ENCODE data around the gene COL6A3. TPM values are rescaled to one million over a fixed set of nuclear protein-coding genes. Genes with fewer than 3 reads are reported as not detected.

COL6A3 gene
- total and polyA plus RNA-seq, 2 donors (not counting 1 experiment from before 2014, with no cell fraction given) = 0.01 to 0.10 TPM

GRCh38 chr2:237297421-237298150, 116.4 kb downstream of the COL6A3 start:
- POLR2A ChIA-PET = no interaction called here
- Histone ChIP-seq H3K9me3 (ENCODE audit: control extremely low read depth in 1 of 3, control insufficient read depth in 2 of 3, insufficient read depth in 1 of 3, low read length in 2 of 3) (peaks cover 0 to 2% (median 1%) of the 10 kb centered on the region in 3 donors), H3K36me3 (replicated peaks in 1 of 2; ENCODE audit: control extremely low read depth in 1 of 2, control insufficient read depth in 1 of 2, extremely low read depth in 1 of 2, insufficient read depth in 2 of 2, low read length in 1 of 2) (no peaks in the 10 kb centered on the region), H3K27me3 (replicated peaks in 1 of 4; ENCODE audit: control extremely low read depth in 1 of 4, control insufficient read depth in 3 of 4, insufficient read depth in 4 of 4, low read length in 3 of 4) (peaks cover 0 to 10% (median 0%) of the 10 kb centered on the region in 4 experiments), H2AFZ (ENCODE audit: insufficient read depth, low read depth, low read length, poor library complexity, severe bottlenecking) (no peak overlapping the region), H4K20me1 (ENCODE audit: control insufficient read depth, insufficient read depth, low read length, poor library complexity, severe bottlenecking) (no peaks in the 10 kb centered on the region), H3K27ac (ENCODE audit: low read length in 2 of 2) (no peak overlapping the region), H3K9ac (ENCODE audit: low read length) (no peak overlapping the region), H3K4me2 (replicated peaks; ENCODE audit: low read depth, low read length, poor library complexity, severe bottlenecking) (no peak overlapping the region), H3K4me1 (ENCODE audit: control insufficient read depth in 2 of 2, insufficient read depth in 2 of 2, low read length in 2 of 2) (no peaks in the 10 kb centered on the region), H3K79me2 (ENCODE audit: control insufficient read depth, insufficient read depth, low read length) (no peaks in the 10 kb centered on the region), H3K4me3 (ENCODE audit: control extremely low read depth in 1 of 5, extremely low read depth in 1 of 5, insufficient read depth in 1 of 5, low read depth in 2 of 5, low read length in 4 of 5) (no peak overlapping the region)
- no peak overlapping the region for H3K4me3 Mint-ChIP-seq
- 81% methylated on average over 4 of the region's 6 CpGs for WGBS (ENCODE audit: insufficient coverage)
- peaks cover 7% of the 10 kb centered on the region for H3K27me3 Mint-ChIP-seq
- no peak for ATAC-seq (ENCODE audit: low read depth)
- no peak for DNase-seq
- H3K4me1 Mint-ChIP-seq = no peaks in the 10 kb centered on the region
- no peak for TF ChIP-seq CTCF (IDR thresholded peaks at IDR 0.05)
- no peak for TF ChIP-seq EZH2 (IDR thresholded peaks at IDR 0.05; ENCODE audit: borderline replicate concordance, insufficient read depth, low read depth, low read length, poor library complexity, severe bottlenecking)
- CTCF ChIA-PET = no interaction called here
- peaks cover 4% of the 10 kb centered on the region for H3K9me3 Mint-ChIP-seq (ENCODE audit: insufficient read depth)
- no peak overlapping the region for H3K27ac Mint-ChIP-seq
- intact Hi-C loops (cut with micrococcal nuclease) = no loop called here

DNA sequence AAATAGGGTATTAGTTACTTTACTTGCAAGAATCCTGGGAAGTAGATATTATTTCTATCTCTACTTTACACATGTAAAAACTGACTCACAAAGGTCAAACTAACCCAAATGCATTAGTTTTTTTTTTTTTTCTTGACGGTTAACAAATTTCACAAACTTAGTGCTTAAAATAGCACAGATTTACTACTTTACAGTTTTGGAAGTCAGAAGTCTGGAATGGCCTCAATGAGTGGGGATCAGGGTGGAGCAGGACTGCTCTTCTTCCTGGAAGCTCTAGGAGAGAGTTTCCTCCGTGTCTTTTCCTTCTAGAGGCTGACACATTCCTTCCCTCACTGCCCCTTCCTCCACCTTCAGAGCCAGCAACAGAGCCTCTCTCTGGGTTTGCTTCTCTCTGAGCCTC, 117.2 kb downstream of the COL6A3 start:
- Histone ChIP-seq H3K9ac (ENCODE audit: low read length) (no peak overlapping the region), H3K9me3 (ENCODE audit: control extremely low read depth in 1 of 3, control insufficient read depth in 2 of 3, insufficient read depth in 1 of 3, low read length in 2 of 3) (peaks cover 0 to 3% (median 2%) of the 10 kb centered on the region in 3 donors), H3K36me3 (replicated peaks in 1 of 2; ENCODE audit: control extremely low read depth in 1 of 2, control insufficient read depth in 1 of 2, extremely low read depth in 1 of 2, insufficient read depth in 2 of 2, low read length in 1 of 2) (no peaks in the 10 kb centered on the region), H3K4me2 (replicated peaks; ENCODE audit: low read depth, low read length, poor library complexity, severe bottlenecking) (no peak overlapping the region), H3K27me3 (replicated peaks in 1 of 4; ENCODE audit: control extremely low read depth in 1 of 4, control insufficient read depth in 3 of 4, insufficient read depth in 4 of 4, low read length in 3 of 4) (peaks cover 0 to 12% (median under 1%) of the 10 kb centered on the region in 4 experiments), H2AFZ (ENCODE audit: insufficient read depth, low read depth, low read length, poor library complexity, severe bottlenecking) (no peak overlapping the region), H3K4me1 (ENCODE audit: control insufficient read depth in 2 of 2, insufficient read depth in 2 of 2, low read length in 2 of 2) (no peaks in the 10 kb centered on the region), H3K27ac (ENCODE audit: low read length in 2 of 2) (no peak overlapping the region), H4K20me1 (ENCODE audit: control insufficient read depth, insufficient read depth, low read length, poor library complexity, severe bottlenecking) (no peaks in the 10 kb centered on the region), H3K4me3 (ENCODE audit: control extremely low read depth in 1 of 5, extremely low read depth in 1 of 5, insufficient read depth in 1 of 5, low read depth in 2 of 5, low read length in 4 of 5) (no peak overlapping the region), H3K79me2 (ENCODE audit: control insufficient read depth, insufficient read depth, low read length) (no peaks in the 10 kb centered on the region)
- ChIA-PET CTCF (no interaction called here), POLR2A (no interaction called here)
- 40% methylated on average over 1 of the region's 2 CpGs for WGBS (ENCODE audit: insufficient coverage)
- no peak overlapping the region for H3K4me3 Mint-ChIP-seq
- ATAC-seq (ENCODE audit: low read depth) = no peak
- no peaks in the 10 kb centered on the region for H3K4me1 Mint-ChIP-seq
- no peak overlapping the region for H3K27ac Mint-ChIP-seq
- H3K9me3 Mint-ChIP-seq (ENCODE audit: insufficient read depth) = no peaks in the 10 kb centered on the region
- no peak for TF ChIP-seq EZH2 (IDR thresholded peaks at IDR 0.05; ENCODE audit: borderline replicate concordance, insufficient read depth, low read depth, low read length, poor library complexity, severe bottlenecking)
- TF ChIP-seq CTCF (IDR thresholded peaks at IDR 0.05) = no peak
- peaks cover 8% of the 10 kb centered on the region for H3K27me3 Mint-ChIP-seq
- DNase-seq = no peak
- intact Hi-C loops (cut with micrococcal nuclease) = no loop called here
